Measurements from ENCODE around the gene MYL6B. TPM values are rescaled to one million over a fixed set of nuclear protein-coding genes. Genes with fewer than 3 reads are reported as not detected.
"Not testable (repeated sequence)": the region's sequence is repeated elsewhere in the genome, so short reads cannot be mapped to it uniquely, and the experiment has no call there.

The MYL6B gene
- total and polyA plus RNA-seq, 2 donors: 32.4 to 65.3 TPM

DNA sequence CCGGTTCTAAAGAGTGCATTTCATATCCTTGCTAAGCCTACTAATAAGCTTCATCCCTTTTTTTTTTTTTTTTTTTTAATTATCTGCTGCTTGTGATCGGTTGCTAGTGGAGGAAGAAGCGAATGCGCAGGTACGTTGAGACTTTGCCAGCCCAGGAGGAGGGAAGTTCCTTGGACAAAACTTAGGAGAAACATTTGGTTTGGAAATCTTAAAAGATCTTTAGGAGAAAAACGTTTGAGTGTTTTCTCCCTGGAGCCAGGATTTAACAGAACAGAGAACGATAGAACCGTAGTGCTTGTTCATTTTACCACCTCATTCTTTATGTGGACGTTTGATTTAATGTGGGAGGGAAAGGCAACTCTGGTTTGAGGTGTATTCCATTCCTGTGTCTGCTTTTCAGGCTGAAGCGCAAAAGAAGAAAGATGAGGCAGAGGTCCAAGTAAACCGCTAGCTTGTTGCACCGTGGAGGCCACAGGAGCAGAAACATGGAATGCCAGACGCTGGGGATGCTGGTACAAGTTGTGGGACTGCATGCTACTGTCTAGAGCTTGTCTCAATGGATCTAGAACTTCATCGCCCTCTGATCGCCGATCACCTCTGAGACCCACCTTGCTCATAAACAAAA is 35.2 kb upstream of the MYL6B start:
- H3K4me1 ChIP-seq (ENCODE audit: insufficient read depth); DNase-seq (ENCODE audit: extremely low spot score); H3K36me3 ChIP-seq (ENCODE audit: insufficient read depth): not testable (repeated sequence)
- peak overlapping the region; percentile 98 for H3K27ac ChIP-seq (ENCODE audit: low read depth)
- H3K4me3 ChIP-seq (ENCODE audit: low read depth, low read length): peak overlapping the region; percentile 44
- WGBS: under 1% methylated on average over 12 of the region's 16 CpGs

DNA sequence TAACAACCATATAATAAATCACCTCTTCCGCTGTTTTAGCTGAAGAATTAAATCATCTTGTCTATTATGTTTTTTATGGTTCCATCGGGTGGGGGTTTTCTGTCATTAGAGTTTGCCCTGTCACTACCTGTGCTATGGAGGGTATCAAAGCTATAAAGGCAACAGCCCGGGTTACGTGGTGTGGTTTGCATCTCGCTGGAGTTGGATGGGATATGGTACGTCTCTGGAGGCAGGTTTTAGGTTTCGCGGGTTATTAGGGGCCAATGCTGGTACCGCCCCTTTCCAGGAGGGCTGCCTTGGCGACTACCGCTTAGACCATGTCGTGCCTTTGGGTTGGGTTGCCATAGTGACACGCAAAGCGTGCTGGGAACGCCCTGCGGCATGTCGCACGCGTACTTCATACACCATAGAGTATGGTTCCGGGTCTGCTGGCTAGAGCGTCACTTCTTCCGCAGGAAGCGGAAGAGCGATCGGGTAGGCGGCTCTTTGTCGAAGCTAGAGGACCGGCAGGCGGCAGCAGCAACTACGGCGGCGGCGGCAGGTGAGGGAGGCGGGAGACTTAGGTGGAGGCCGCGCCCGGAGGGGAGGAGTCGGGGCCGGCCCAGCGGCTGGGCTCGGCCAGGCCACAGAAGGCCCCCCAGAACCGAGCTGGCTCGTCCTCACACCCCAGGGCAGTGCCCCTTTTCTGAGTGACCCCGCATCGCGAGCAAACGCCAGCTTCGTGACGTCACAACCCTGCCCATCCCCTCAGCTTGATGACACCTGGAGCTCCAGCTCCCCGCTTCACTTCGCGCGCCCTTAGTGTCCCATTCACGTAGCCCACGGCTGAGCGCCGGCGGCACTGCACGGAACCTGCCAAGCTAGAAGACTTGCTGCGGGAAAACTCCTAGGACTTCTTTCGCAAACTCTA is 34.4 kb upstream of the MYL6B start, which contains the start of gene ZC3H10:
TSS of gene ZC3H10 (plus strand) at position 489 of the 910 bp plus-strand sequence. CDS start 2,297 bp downstream, outside the sequence.
- H3K4me3 ChIP-seq (ENCODE audit: low read depth, low read length): peak within 1 kb of the TSS; percentile 44
- under 1% methylated on average over 61 of the region's 61 CpGs for WGBS
- peak within 1 kb of the TSS; percentile 98 for H3K27ac ChIP-seq (ENCODE audit: low read depth)
- peak; percentile 96 for DNase-seq (ENCODE audit: extremely low spot score)
- peaks cover 3% of the 10 kb centered on the region for H3K36me3 ChIP-seq (ENCODE audit: insufficient read depth)
- H3K4me1 ChIP-seq (ENCODE audit: insufficient read depth): no peaks in the 10 kb centered on the region

DNA sequence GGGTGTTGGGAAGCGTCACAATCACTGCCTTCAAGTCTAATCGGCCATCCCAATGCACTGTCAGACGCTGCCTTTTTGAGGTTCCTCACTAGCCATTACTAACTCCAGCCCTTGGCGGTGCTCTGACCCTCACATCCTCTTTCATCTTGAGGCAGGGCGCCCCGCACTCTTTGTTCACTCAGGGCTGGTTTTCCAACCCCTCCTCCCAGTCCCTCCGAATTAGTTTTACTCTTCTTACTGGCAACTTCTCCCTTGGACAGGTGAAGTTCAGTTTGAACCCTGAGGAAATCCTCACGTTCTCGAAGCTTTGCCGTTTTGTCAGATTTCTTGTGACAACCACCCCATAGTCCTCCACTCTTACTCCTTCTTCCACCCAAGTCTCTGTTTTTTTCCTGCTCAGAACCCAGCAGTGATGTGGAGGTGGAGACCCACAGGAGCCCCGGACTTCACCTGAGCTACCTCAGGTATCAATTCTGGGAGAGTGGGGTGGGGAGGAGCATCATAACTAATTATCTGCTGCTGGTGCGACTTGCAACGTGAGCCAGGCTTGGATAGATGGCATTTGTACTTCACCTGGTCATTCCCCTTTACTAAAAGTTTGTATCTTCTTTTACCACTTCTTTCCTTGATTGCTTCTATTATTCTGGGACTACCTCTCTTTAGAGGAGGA is 33.6 kb upstream of the MYL6B start:
- H3K27ac ChIP-seq (ENCODE audit: low read depth): peak overlapping the region; percentile 66
- DNase-seq (ENCODE audit: extremely low spot score): no peak
- 9% methylated on average over 13 of the region's 13 CpGs for WGBS
- H3K36me3 ChIP-seq (ENCODE audit: insufficient read depth): no peaks in the 10 kb centered on the region
- peak overlapping the region; percentile 42 for H3K4me3 ChIP-seq (ENCODE audit: low read depth, low read length)
- H3K4me1 ChIP-seq (ENCODE audit: insufficient read depth): no peaks in the 10 kb centered on the region

DNA sequence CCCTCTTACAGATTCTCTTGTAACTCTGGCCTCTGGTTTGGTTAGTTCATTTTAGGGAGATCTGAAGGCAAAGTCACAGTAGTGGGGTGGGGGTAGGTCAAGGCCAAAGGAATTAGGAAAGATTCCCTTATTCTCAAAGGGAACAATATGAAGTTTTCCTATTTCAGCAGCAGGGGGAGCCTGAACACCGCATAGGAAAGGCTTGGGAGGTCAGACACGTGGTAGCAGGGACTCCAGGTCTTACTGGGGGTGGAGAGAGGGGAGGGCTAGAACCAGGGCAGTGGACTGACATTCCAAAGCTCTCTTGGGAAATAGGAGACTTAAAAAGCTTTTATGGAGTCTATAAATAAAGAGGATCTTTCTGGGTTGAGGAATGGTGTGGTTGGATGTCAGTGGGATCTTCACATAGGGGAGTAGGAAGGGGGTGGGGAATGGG is 33.0 kb upstream of the MYL6B start:
- Histone ChIP-seq H3K4me3 (ENCODE audit: low read depth, low read length) (no peak overlapping the region), H3K27ac (ENCODE audit: low read depth) (no peak overlapping the region), H3K36me3 (ENCODE audit: insufficient read depth) (no peaks in the 10 kb centered on the region), H3K4me1 (ENCODE audit: insufficient read depth) (no peaks in the 10 kb centered on the region)
- peak; percentile 82 for DNase-seq (ENCODE audit: extremely low spot score)
- WGBS: under 1% methylated on average over 2 of the region's 2 CpGs

DNA sequence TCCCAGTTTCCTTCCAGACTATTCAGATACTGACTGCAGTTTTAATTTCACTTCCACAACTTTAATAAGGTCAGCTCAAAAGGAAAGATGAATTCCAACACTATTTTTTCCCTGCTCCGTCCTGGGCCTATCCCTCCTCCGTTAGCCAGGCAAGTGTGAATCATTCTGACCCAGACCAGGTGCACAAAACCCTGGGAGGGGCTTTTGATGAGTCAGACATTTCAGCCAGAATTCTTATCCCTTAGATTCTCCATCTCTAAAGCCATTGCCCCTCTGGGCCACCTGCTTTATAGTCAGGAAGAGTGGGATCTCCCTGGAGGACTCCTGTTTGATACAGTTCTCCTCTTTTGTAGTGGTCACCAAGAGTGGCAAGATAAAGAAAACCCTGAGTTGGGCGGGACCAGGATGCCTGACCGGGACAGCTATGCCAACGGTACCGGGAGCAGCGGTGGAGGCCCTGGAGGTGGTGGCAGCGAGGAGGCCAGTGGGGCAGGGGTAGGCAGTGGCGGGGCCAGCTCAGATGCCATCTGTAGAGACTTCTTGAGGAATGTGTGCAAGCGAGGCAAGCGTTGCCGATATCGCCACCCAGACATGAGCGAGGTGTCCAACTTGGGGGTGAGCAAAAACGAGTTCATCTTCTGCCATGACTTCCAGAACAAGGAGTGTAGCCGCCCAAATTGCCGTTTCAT is 32.1 kb upstream of the MYL6B start:
- no peak overlapping the region for H3K4me3 ChIP-seq (ENCODE audit: low read depth, low read length)
- no peak for DNase-seq (ENCODE audit: extremely low spot score)
- no peak overlapping the region for H3K27ac ChIP-seq (ENCODE audit: low read depth)
- H3K36me3 ChIP-seq (ENCODE audit: insufficient read depth): no peaks in the 10 kb centered on the region
- no peaks in the 10 kb centered on the region for H3K4me1 ChIP-seq (ENCODE audit: insufficient read depth)
- WGBS: 87% methylated on average over 17 of the region's 17 CpGs

DNA sequence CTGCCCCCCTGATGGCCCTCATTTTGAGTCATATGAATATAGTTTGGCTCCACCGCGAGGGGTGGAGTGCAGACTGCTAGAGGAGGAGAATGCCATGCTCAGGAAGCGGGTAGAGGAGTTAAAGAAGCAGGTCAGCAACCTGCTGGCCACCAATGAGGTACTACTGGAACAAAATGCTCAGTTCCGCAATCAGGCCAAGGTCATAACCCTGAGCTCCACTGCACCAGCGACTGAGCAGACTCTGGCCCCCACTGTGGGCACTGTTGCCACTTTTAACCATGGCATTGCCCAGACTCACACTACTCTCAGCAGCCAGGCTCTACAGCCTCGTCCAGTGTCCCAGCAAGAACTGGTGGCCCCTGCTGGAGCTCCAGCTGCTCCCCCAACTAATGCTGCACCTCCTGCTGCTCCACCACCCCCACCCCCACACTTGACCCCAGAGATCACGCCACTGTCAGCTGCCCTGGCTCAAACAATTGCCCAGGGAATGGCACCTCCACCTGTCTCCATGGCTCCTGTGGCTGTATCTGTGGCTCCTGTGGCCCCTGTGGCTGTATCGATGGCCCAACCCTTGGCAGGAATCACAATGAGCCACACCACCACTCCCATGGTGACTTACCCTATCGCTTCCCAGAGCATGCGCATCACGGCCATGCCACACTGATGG is 31.1 kb upstream of the MYL6B start:
- DNase-seq (ENCODE audit: extremely low spot score): no peak
- WGBS: 91% methylated on average over 11 of the region's 11 CpGs

DNA sequence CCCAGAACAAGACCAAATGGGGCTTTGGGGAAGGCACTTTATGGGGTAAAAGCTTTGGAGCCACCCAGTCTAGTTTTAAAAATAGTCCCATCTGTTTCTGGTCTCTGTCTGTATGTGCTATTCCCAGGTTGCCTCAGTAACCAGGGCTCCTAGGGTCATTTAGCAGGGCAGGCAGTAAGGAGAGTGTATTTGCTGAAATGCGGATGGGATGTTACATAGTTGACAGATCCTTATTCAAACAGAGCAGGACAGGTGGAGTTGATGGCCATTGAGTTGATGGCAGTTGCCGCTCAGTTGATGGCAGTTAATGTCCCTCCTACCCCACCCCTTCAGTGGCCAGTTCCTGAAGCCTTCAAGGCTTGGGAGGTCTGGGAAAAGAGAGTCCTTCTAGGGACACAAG is 29.8 kb upstream of the MYL6B start:
- no peak overlapping the region for H3K4me3 ChIP-seq (ENCODE audit: low read depth, low read length)
- H3K36me3 ChIP-seq (ENCODE audit: insufficient read depth): no peaks in the 10 kb centered on the region
- H3K27ac ChIP-seq (ENCODE audit: low read depth): no peak overlapping the region
- no peaks in the 10 kb centered on the region for H3K4me1 ChIP-seq (ENCODE audit: insufficient read depth)
- DNase-seq (ENCODE audit: extremely low spot score): no peak
- WGBS: 74% methylated on average over 2 of the region's 2 CpGs

More for the DNA sequence above, 31.1 kb upstream of the MYL6B start:
- Histone ChIP-seq H3K27ac (ENCODE audit: low read depth) (no peak overlapping the region), H3K4me1 (ENCODE audit: insufficient read depth) (no peaks in the 10 kb centered on the region), H3K4me3 (ENCODE audit: low read depth, low read length) (no peak overlapping the region), H3K36me3 (ENCODE audit: insufficient read depth) (no peaks in the 10 kb centered on the region)

DNA sequence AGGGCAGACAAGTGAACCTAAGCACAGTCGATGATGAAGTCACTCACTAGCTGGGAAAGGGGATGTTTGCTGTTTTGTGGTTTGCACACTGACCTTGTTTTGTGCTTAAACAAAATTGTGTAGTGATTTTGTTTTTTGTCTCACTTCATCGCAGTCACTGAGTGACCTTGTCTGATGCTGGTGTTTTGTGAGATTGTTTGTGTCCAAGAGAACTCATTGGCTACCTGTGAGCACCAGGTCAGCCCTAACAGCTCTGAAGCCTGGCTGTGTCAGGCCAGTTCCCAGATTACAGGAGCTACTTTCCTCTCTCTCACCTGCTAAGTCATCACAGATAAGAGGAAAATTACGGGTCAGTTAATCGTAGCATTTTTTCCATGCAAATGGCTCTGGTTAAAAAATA is 28.3 kb upstream of the MYL6B start:
- Histone ChIP-seq H3K4me1 (ENCODE audit: insufficient read depth) (no peaks in the 10 kb centered on the region), H3K36me3 (ENCODE audit: insufficient read depth) (no peaks in the 10 kb centered on the region), H3K4me3 (ENCODE audit: low read depth, low read length) (no peak overlapping the region), H3K27ac (ENCODE audit: low read depth) (no peak overlapping the region)
- 83% methylated on average over 4 of the region's 4 CpGs for WGBS
- DNase-seq (ENCODE audit: extremely low spot score): no peak

DNA sequence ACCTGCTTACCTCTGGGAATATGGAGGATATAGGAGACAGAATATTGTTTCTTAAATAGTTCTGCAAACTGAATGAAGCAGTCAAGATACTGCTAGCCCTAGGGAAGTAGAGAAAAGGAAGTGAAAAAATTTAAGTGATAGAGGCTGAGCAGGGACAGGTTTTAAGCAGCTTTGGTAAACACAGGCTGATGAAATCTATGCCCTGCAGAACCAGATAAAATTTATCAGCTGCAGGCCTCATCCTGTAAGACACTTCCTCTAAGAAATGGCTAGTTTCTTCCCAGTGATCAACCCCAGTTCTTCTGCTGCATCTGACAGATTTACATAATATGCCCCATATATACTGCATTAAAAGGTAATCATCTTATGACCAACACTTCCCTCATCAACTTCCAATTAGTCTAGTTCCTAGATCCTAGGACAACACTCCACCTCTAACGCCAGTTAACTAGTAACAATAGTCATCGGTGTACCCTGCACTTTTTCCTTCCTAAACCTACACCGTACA is 25.6 kb upstream of the MYL6B start:
- WGBS: 54% methylated on average over 3 of the region's 3 CpGs
- H3K27ac ChIP-seq (ENCODE audit: low read depth): peak overlapping the region; percentile 69
- peaks cover 4% of the 10 kb centered on the region for H3K36me3 ChIP-seq (ENCODE audit: insufficient read depth)
- DNase-seq (ENCODE audit: extremely low spot score): no peak
- H3K4me3 ChIP-seq (ENCODE audit: low read depth, low read length): no peak overlapping the region
- no peaks in the 10 kb centered on the region for H3K4me1 ChIP-seq (ENCODE audit: insufficient read depth)

DNA sequence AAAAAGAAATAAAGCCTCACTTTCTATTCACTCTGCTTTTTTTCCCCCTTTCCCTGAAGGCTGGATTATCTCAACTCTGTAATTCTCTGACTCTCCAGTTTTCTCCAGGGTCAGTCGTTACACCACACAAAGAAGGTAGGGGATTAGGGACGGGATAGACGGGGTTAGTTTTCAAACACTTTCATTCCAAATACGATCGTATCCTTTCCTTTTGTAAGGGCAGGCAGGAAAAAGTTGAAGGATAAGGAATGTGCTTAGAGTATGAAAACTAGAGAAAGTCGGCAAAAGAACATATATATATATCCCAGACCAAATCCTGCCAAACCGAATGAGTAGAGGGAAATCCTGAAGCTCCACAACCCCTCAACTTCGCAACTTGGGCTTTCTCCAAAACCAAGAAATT is 24.9 kb upstream of the MYL6B start:
- H3K27ac ChIP-seq (ENCODE audit: low read depth): peak overlapping the region; percentile 69
- no peak overlapping the region for H3K4me3 ChIP-seq (ENCODE audit: low read depth, low read length)
- no peaks in the 10 kb centered on the region for H3K4me1 ChIP-seq (ENCODE audit: insufficient read depth)
- WGBS: under 1% methylated on average over 8 of the region's 8 CpGs
- no peak for DNase-seq (ENCODE audit: extremely low spot score)
- H3K36me3 ChIP-seq (ENCODE audit: insufficient read depth): peaks cover 5% of the 10 kb centered on the region

DNA sequence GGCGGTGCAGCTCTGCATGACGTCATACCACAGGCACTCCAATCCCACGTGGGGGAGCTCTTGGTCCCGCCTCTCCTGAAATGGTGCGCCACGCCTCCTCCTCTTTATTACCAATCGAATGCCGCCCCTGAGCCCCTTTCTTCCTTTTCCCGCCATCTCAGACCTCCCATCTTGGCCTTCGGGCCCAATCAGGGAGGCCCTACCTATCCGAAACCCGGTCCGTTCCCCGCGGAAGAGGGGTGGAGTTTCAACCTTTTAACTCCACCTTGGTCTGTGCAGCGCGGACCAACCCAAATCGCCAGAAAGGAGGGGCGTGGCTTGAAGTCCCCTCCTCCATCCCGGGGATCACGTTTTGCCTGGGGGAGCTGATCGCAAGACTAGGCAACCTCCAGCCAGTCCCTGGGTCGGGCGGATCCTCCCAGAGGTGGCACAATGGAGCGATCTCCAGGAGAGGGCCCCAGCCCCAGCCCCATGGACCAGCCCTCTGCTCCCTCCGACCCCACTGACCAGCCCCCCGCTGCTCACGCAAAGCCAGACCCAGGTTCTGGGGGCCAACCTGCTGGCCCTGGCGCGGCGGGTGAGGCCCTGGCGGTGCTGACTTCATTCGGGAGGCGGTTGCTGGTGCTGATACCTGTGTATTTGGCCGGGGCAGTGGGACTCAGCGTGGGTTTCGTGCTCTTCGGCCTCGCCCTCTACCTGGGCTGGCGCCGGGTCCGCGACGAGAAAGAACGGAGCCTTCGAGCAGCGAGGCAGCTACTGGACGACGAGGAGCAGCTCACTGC is 24.3 kb upstream of the MYL6B start, which contains the start of gene ESYT1:
TSS of gene ESYT1 (plus strand) at position 380 of the 782 bp plus-strand sequence. CDS start at position 433, 53 bp downstream.
- under 1% methylated on average over 49 of the region's 49 CpGs for WGBS
- H3K27ac ChIP-seq (ENCODE audit: low read depth): peak within 1 kb of the TSS; percentile 86
- H3K4me1 ChIP-seq (ENCODE audit: insufficient read depth): no peaks in the 10 kb centered on the region
- H3K36me3 ChIP-seq (ENCODE audit: insufficient read depth): peaks cover 8% of the 10 kb centered on the region
- peak within 1 kb of the TSS; percentile 67 for H3K4me3 ChIP-seq (ENCODE audit: low read depth, low read length)
- DNase-seq (ENCODE audit: extremely low spot score): peak; percentile 100

DNA sequence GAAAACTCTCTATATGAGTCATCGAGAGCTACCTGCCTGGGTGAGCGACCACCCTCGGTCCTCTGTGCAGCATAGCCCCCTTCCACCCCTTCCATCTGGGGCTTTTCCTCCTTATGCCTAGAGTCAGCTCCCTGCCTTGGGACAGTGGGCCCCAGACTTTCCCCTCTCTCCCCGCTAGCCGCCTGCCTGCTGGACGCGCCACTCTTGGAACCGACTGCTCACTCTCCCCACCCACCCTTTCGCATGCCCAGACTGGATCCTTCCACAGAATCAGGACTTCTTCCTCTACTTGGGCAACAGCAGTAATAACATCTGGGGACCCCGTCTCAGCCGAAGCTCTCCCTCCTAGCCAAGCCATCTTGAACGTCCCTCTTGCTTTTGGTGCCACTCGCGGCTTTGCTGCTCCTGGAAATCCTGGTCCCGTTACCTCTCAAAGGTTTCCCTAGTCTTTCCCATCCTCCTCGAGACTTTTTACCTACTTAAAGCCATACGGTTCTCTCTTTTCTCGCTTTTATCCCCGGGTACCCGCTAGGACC is 23.6 kb upstream of the MYL6B start:
- peaks cover 12% of the 10 kb centered on the region for H3K36me3 ChIP-seq (ENCODE audit: insufficient read depth)
- DNase-seq (ENCODE audit: extremely low spot score): no peak
- no peaks in the 10 kb centered on the region for H3K4me1 ChIP-seq (ENCODE audit: insufficient read depth)
- peak overlapping the region; percentile 86 for H3K27ac ChIP-seq (ENCODE audit: low read depth)
- WGBS: under 1% methylated on average over 20 of the region's 20 CpGs
- peak overlapping the region; percentile 67 for H3K4me3 ChIP-seq (ENCODE audit: low read depth, low read length)
